Central memory CD4-positive, alpha-beta T cell (primary cell): ENCODE measurements around the gene SEMA3E.
"Not testable (repeated sequence)": the region's sequence is repeated elsewhere in the genome, so short reads cannot be mapped to it uniquely, and the experiment has no call there.

Experiments used
- DNase-seq: peaks from one replicate; pipeline ENCODE4 v3.0.0; 2022

Gene SEMA3E

GRCh38 chr7:83447681-83448080, 201.3 kb downstream of the SEMA3E start:
- no peak for DNase-seq

- DNase-seq = no peak
These were observed 202.8 kb downstream of the SEMA3E start for GRCh38 chr7:83446102-83446669.

GRCh38 chr7:83442911-83443310, 206.0 kb downstream of the SEMA3E start:
- DNase-seq = no peak

GRCh38 chr7:83439026-83439425, 209.9 kb downstream of the SEMA3E start:
- no peak for DNase-seq

- DNase-seq = not testable (repeated sequence)
These were observed 218.7 kb downstream of the SEMA3E start for GRCh38 chr7:83430289-83430688.

GRCh38 chr7:83429493-83429892, 219.4 kb downstream of the SEMA3E start:
- DNase-seq = no peak

GRCh38 chr7:83427884-83428283, 221.1 kb downstream of the SEMA3E start:
- no peak for DNase-seq

- no peak for DNase-seq
These were observed 222.6 kb downstream of the SEMA3E start for GRCh38 chr7:83426325-83426724.

GRCh38 chr7:83419013-83419412, 229.9 kb downstream of the SEMA3E start:
- DNase-seq = no peak

- no peak for DNase-seq
These were observed 233.1 kb downstream of the SEMA3E start for GRCh38 chr7:83415840-83416239.

GRCh38 chr7:83414947-83415346, 234.0 kb downstream of the SEMA3E start:
- no peak for DNase-seq

- DNase-seq = no peak
These were observed 235.1 kb downstream of the SEMA3E start for GRCh38 chr7:83413831-83414230.

GRCh38 chr7:83413424-83413823, 235.5 kb downstream of the SEMA3E start:
- DNase-seq = no peak

- DNase-seq = no peak
These were observed 237.8 kb downstream of the SEMA3E start for GRCh38 chr7:83410989-83411591.

- no peak for DNase-seq
These were observed 254.2 kb downstream of the SEMA3E start for GRCh38 chr7:83394776-83395175.

- DNase-seq = no peak
These were observed 260.5 kb downstream of the SEMA3E start for GRCh38 chr7:83388436-83388835.

GRCh38 chr7:83366629-83367028, 282.3 kb downstream of the SEMA3E start:
- no peak for DNase-seq

- no peak for DNase-seq
These were observed 283.2 kb downstream of the SEMA3E start for GRCh38 chr7:83365746-83366145.

- DNase-seq = no peak
These were observed 285.9 kb downstream of the SEMA3E start for GRCh38 chr7:83362871-83363550.

- DNase-seq = no peak
These were observed 289.8 kb downstream of the SEMA3E start for GRCh38 chr7:83359108-83359507.

GRCh38 chr7:83355143-83355542, 293.8 kb downstream of the SEMA3E start:
- no peak for DNase-seq

- no peak for DNase-seq
These were observed 300.9 kb downstream of the SEMA3E start for GRCh38 chr7:83347945-83348444.

- no peak for DNase-seq
These were observed 309.0 kb downstream of the SEMA3E start for GRCh38 chr7:83339907-83340306.

- no peak for DNase-seq
These were observed 310.5 kb downstream of the SEMA3E start for GRCh38 chr7:83338277-83338950.
